ENCODE measurements around the gene FHL2. TPM values are rescaled to one million over a fixed set of nuclear protein-coding genes. Genes with fewer than 3 reads are reported as not detected.
"Not testable (repeated sequence)": the region's sequence is repeated elsewhere in the genome, so short reads cannot be mapped to it uniquely, and the experiment has no call there.

FHL2 gene
- total and polyA plus RNA-seq, 12 donors: 41.2 to 213 (median 103) TPM

- Histone ChIP-seq H3K27ac (peak overlapping the region in 2 of 5 donors; percentile 5 to 46), H3K4me1 (replicated peaks in 1 of 2) (peaks cover 15 to 18% of the 10 kb centered on the region in 2 donors), H3K27me3 (no peaks in the 10 kb centered on the region), H3K4me3 (no peak overlapping the region), H3K9me3 (replicated peaks in 1 of 3) (no peaks in the 10 kb centered on the region), H3K36me3 (replicated peaks in 1 of 2) (no peaks in the 10 kb centered on the region)
- DNase-seq: no peak
- WGBS, 4 donors: 72 to 84% (median 73%) methylated on average over 4 of the region's 4 CpGs
- intact Hi-C loops (cut with DNase I): no loop called here
- TF ChIP-seq CTCF (IDR thresholded peaks at IDR 0.05) (no peak), POLR2A (IDR thresholded peaks at IDR 0.05) (no peak)
Measured at GRCh38 chr2:105427485-105427884, 28.6 kb upstream of the FHL2 start.

- Histone ChIP-seq H3K9me3 (replicated peaks in 1 of 3) (no peaks in the 10 kb centered on the region), H3K27ac (peak overlapping the region in 3 of 5 donors; percentile 64 to 70 (median 68)), H3K36me3 (replicated peaks in 1 of 2) (no peaks in the 10 kb centered on the region), H3K4me1 (replicated peaks in 1 of 2) (peaks cover 8 to 12% of the 10 kb centered on the region in 2 donors), H3K27me3 (no peaks in the 10 kb centered on the region), H3K4me3 (no peak overlapping the region)
- WGBS, 4 donors: 60 to 65% (median 64%) methylated on average over 9 of the region's 9 CpGs
- TF ChIP-seq POLR2A (IDR thresholded peaks at IDR 0.05) (no peak), CTCF (IDR thresholded peaks at IDR 0.05) (no peak)
- intact Hi-C loops (cut with DNase I): no loop called here
- DNase-seq: no peak
Measured at GRCh38 chr2:105426626-105427292, 27.9 kb upstream of the FHL2 start.

- Histone ChIP-seq H3K36me3 (replicated peaks in 1 of 2) (no peaks in the 10 kb centered on the region), H3K27ac (peak overlapping the region in 4 of 5 donors; percentile 44 to 70 (median 66)), H3K4me3 (no peak overlapping the region), H3K9me3 (replicated peaks in 1 of 3) (no peaks in the 10 kb centered on the region), H3K27me3 (no peaks in the 10 kb centered on the region), H3K4me1 (replicated peaks in 1 of 2) (peaks cover under 1 to 5% of the 10 kb centered on the region in 2 donors)
- 41 to 49% (median 46%) methylated on average over 6 of the region's 6 CpGs for WGBS, 4 donors
- TF ChIP-seq POLR2A (IDR thresholded peaks at IDR 0.05): no peak
- no peak for TF ChIP-seq CTCF (IDR thresholded peaks at IDR 0.05)
- intact Hi-C loops (cut with DNase I): no loop called here
- no peak for DNase-seq
Measured at GRCh38 chr2:105425936-105426625, 27.2 kb upstream of the FHL2 start.

GRCh38 chr2:105424836-105425235, 26.0 kb upstream of the FHL2 start:
- DNase-seq; H3K36me3 ChIP-seq (replicated peaks in 1 of 2); H3K9me3 ChIP-seq (replicated peaks in 1 of 3); H3K4me3 ChIP-seq; intact Hi-C loops (cut with DNase I); H3K4me1 ChIP-seq (replicated peaks in 1 of 2); H3K27me3 ChIP-seq: not testable (repeated sequence)
- 78 to 96% (median 91%) methylated on average over 3 of the region's 3 CpGs for WGBS, 4 donors
- peak overlapping the region; percentile 27 to 70 (median 64) for H3K27ac ChIP-seq

Measured in adrenal gland (tissue), 12 donors.